Neuronal stem cell (in vitro differentiated cells): ENCODE results near the gene MAP3K4.

Source experiments
- DNase-seq: peaks from one replicate; pipeline ENCODE4 v3.0.0-alpha.2; 2013; ENCODE audit warnings: low spot score
- H2AFZ ChIP-seq: one replicate; pipeline ENCODE4 v1.6.1; 2013; ENCODE audit warnings: mild to moderate bottlenecking, low read length, inconsistent platforms
- H2AK5ac ChIP-seq: 2 replicates; pipeline ENCODE4 v1.6.1; 2013; ENCODE audit warnings: low read depth, mild to moderate bottlenecking, inconsistent platforms, low read length, moderate library complexity, mixed read lengths
- H2BK120ac ChIP-seq: 2 replicates; pipeline ENCODE4 v1.6.1; 2013; ENCODE audit warnings: low read depth, mild to moderate bottlenecking, inconsistent platforms, low read length, moderate library complexity, mixed read lengths
- H2BK12ac ChIP-seq: one replicate; pipeline ENCODE4 v1.6.1; 2013; ENCODE audit warnings: low read length, inconsistent platforms
- H2BK15ac ChIP-seq: 2 replicates; pipeline ENCODE4 v1.6.1; 2013; ENCODE audit warnings: mild to moderate bottlenecking, low read length, inconsistent platforms, mixed read lengths
- H2BK5ac ChIP-seq: one replicate; pipeline ENCODE4 v1.6.1; 2013; ENCODE audit warnings: inconsistent platforms, mild to moderate bottlenecking, low read length, moderate library complexity
- H3K14ac ChIP-seq: one replicate; pipeline ENCODE4 v1.6.1; 2013; ENCODE audit warnings: low read length, inconsistent platforms
- H3K18ac ChIP-seq: 2 replicates; pipeline ENCODE4 v1.6.1; 2013; ENCODE audit warnings: low read length, inconsistent platforms
- H3K23ac ChIP-seq: 2 replicates; pipeline ENCODE4 v1.6.1; 2013; ENCODE audit warnings: low read depth, mild to moderate bottlenecking, mixed read lengths, low read length, inconsistent platforms; ENCODE audit not compliant: poor library complexity
- H3K27ac ChIP-seq: replicated peaks from 3 replicates; pipeline ENCODE4 v1.5.1; 2013; ENCODE audit warnings: low read length, inconsistent platforms
- H3K27me3 ChIP-seq, 3 experiments: 2 replicates each; pipeline ENCODE4 v1.6.1; 2013; ENCODE audit warnings: low read length in 3 of 3, mild to moderate bottlenecking in 2 of 3, inconsistent platforms in 1 of 3, low read depth in 1 of 3, mixed read lengths in 1 of 3, moderate library complexity in 1 of 3; ENCODE audit not compliant: control insufficient read depth in 3 of 3, insufficient read depth in 3 of 3
- H3K36me3 ChIP-seq, 2 donors: replicated peaks in 1 of 2; 2 replicates each; pipeline ENCODE4 v1.6.1; 2013; ENCODE audit warnings: low read length in 2 of 2; ENCODE audit not compliant: control insufficient read depth in 2 of 2, insufficient read depth in 2 of 2
- H3K4ac ChIP-seq: 2 replicates; pipeline ENCODE4 v1.6.1; 2013; ENCODE audit warnings: inconsistent platforms, mild to moderate bottlenecking, low read length, moderate library complexity
- H3K4me1 ChIP-seq, 2 donors: 1 replicate in 1 of 2; 2 replicates in 1 of 2; pipeline ENCODE4 v1.6.1; 2013; ENCODE audit warnings: low read length in 2 of 2, low read depth in 1 of 2; ENCODE audit not compliant: control insufficient read depth in 2 of 2, insufficient read depth in 1 of 2
- H3K4me2 ChIP-seq: one replicate; pipeline ENCODE4 v1.6.1; 2013; ENCODE audit warnings: mild to moderate bottlenecking, low read length, inconsistent platforms; ENCODE audit not compliant: insufficient read depth, poor library complexity, severe bottlenecking
- H3K4me3 ChIP-seq, 2 donors: 2 replicates each; pipeline ENCODE4 v1.5.1; 2013; ENCODE audit warnings: low read length in 2 of 2, mild to moderate bottlenecking in 2 of 2, inconsistent platforms in 1 of 2, moderate library complexity in 1 of 2
- H3K79me1 ChIP-seq: one replicate; pipeline ENCODE4 v1.6.1; 2013; ENCODE audit warnings: low read depth, mild to moderate bottlenecking, inconsistent platforms, low read length, moderate library complexity
- H3K9ac ChIP-seq: one replicate; pipeline ENCODE4 v1.6.1; 2013; ENCODE audit warnings: mild to moderate bottlenecking, low read depth, low read length, inconsistent platforms; ENCODE audit not compliant: poor library complexity
- H3K9me3 ChIP-seq, 2 donors: replicated peaks in 1 of 2; 2 replicates each; pipeline versions ENCODE3 to v1.6.1; 2013; ENCODE audit warnings: low read length in 2 of 2, mild to moderate bottlenecking in 2 of 2, inconsistent platforms in 1 of 2, low read depth in 1 of 2, mixed read lengths in 1 of 2, moderate library complexity in 1 of 2; ENCODE audit not compliant: control insufficient read depth in 2 of 2, insufficient read depth in 1 of 2
- H4K8ac ChIP-seq: one replicate; pipeline ENCODE4 v1.6.1; 2013; ENCODE audit warnings: low read depth, mild to moderate bottlenecking, inconsistent platforms, low read length, moderate library complexity
- H4K91ac ChIP-seq: one replicate; pipeline ENCODE4 v1.6.1; 2013; ENCODE audit warnings: low read length, low read depth, mild to moderate bottlenecking, inconsistent platforms; ENCODE audit not compliant: poor library complexity
- WGBS, 2 donors: extraction: QIAGEN DNeasy Blood & Tissue Kit; methylation state at CpG; one replicate each; pipeline ENCODE4 v1.1.7; 2013; ENCODE audit warnings: missing lambda C conversion rate in 2 of 2, mixed read lengths in 1 of 2; ENCODE audit not compliant: insufficient read length in 2 of 2, insufficient replicate concordance in 1 of 2; ENCODE audit errors: extremely low coverage in 2 of 2; 5-methylcytosine and 5-hydroxymethylcytosine counted together

The MAP3K4 gene

DNA sequence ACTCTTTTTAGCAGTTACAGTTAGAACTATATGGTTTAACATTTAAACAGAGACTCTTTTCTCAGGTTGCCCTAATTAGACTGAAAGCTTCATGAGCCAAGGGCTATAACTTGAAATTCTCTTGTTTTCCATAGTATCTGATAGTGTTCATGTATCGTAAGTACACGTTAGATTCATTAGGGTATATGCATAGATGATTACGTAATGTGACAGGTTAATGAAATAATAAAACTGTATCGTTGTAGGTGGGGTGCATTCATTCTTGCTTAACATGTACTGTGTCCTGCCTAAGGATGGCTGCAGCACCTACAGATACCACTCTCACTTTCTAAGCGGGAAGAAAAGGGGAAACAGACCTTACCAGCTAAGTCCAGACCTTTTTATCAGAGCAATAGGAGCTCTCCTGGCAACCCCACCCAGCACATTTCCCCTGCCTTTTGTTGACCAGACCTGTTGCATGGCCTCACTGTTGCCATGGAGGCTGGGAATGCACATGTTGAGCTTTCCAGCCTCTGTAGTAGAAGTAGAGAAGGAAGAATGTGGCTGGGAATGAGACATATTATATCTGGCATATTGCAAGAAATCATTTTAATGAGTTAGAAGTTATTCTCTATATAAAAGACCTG is 83.0 kb downstream of the MAP3K4 start:
- no peak overlapping the region for H3K4me2 ChIP-seq
- no peak overlapping the region for H4K91ac ChIP-seq
- no peak overlapping the region for H3K4ac ChIP-seq
- no CpG with 5 or more reads among the region's 5 CpGs for WGBS, 2 donors
- no peak overlapping the region for H3K18ac ChIP-seq
- H2AFZ ChIP-seq = no peak overlapping the region
- H3K36me3 ChIP-seq = peaks cover 2 to 88% of the 10 kb centered on the region in 2 donors
- H3K4me1 ChIP-seq = peaks cover 0 to 5% of the 10 kb centered on the region in 2 donors
- H3K79me1 ChIP-seq = no peaks in the 10 kb centered on the region
- H3K27ac ChIP-seq = no peak overlapping the region
- no peak overlapping the region for H2BK5ac ChIP-seq
- no peak overlapping the region for H3K14ac ChIP-seq
- no peak overlapping the region for H2AK5ac ChIP-seq
- no peak overlapping the region for H2BK120ac ChIP-seq
- H3K27me3 ChIP-seq = no peaks in the 10 kb centered on the region
- no peak overlapping the region for H3K4me3 ChIP-seq
- H2BK15ac ChIP-seq = no peak overlapping the region
- no peak overlapping the region for H4K8ac ChIP-seq
- no peak overlapping the region for H3K23ac ChIP-seq
- H3K9ac ChIP-seq = no peak overlapping the region
- no peak overlapping the region for H2BK12ac ChIP-seq
- no peaks in the 10 kb centered on the region for H3K9me3 ChIP-seq
- peak; percentile 9 for DNase-seq

DNA sequence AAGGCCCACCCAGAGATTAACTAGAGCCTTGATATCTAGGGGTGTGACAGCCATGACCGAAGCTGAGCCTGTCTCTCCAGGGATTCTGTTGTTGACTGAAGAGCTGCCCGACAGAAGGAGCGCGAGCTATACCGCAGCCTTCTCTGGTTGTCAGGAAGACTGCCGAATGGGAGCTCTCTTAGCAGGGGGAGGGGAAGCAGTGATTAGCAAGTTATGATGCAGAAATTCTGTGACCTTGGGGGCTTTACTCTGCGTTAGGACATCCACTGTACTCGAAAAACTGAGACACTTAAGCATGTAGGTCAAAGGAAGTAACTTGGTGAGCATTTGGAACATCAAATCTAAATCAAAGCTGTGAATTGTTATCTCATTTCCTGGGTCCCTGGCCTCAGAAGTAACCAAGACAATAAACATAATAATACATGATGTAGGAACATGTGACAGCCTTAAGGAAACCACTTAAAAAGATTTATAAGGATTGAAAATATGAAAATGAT is 84.7 kb downstream of the MAP3K4 start:
- no peak overlapping the region for H3K4me3 ChIP-seq
- no peak overlapping the region for H4K91ac ChIP-seq
- H3K27me3 ChIP-seq = no peaks in the 10 kb centered on the region
- no peak overlapping the region for H2BK120ac ChIP-seq
- no peak overlapping the region for H3K14ac ChIP-seq
- H2BK12ac ChIP-seq = no peak overlapping the region
- H2BK15ac ChIP-seq = no peak overlapping the region
- H4K8ac ChIP-seq = no peak overlapping the region
- no peak overlapping the region for H3K4me2 ChIP-seq
- H3K79me1 ChIP-seq = no peaks in the 10 kb centered on the region
- no peak overlapping the region for H3K9ac ChIP-seq
- H3K23ac ChIP-seq = no peak overlapping the region
- no peak overlapping the region for H2AFZ ChIP-seq
- peaks cover 0 to 4% of the 10 kb centered on the region in 2 donors for H3K4me1 ChIP-seq
- H3K9me3 ChIP-seq = no peaks in the 10 kb centered on the region
- no peak overlapping the region for H3K4ac ChIP-seq
- DNase-seq = no peak
- H2AK5ac ChIP-seq = no peak overlapping the region
- H3K18ac ChIP-seq = no peak overlapping the region
- H2BK5ac ChIP-seq = no peak overlapping the region
- H3K27ac ChIP-seq = no peak overlapping the region
- WGBS, 2 donors = no CpG with 5 or more reads among the region's 8 CpGs
- H3K36me3 ChIP-seq = peaks cover 2 to 94% of the 10 kb centered on the region in 2 donors

DNA sequence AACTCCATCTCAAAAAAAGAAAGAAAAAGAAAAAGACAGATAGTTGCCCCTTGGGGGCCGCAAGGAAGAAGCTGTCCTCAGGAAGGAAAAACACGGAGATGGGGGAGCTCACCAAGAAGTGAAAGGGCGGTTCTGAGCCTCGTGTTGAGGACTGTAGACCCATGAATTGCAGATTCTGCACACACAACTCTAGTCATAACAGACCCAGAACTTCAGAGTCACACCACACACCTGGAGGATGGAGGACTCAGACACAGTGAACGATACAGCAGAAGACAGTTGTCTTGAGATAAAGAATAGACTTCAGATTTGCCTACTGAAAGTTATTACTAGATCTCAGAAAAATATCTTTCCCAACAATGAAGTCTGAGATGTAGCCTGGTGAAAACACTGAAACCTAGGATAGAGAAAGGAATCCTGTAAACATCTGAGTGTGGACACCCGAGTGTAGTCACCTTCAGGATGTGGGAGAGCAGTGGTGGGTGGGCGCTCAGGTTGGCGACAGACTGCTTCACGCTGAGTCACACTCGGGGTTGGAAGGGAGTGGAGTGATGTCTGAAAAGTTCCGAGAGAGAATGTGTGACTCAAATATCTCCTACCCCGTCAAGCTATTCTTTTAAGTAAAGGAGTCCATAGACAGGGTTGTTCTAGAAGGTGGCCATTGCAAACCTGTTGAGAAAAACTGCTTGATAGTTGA is 88.1 kb downstream of the MAP3K4 start:
- Histone ChIP-seq H3K4me2 (no peak overlapping the region), H3K9me3 (peaks cover 0 to 4% of the 10 kb centered on the region in 2 donors), H3K4ac (no peak overlapping the region), H3K18ac (no peak overlapping the region), H2BK120ac (no peak overlapping the region), H3K23ac (no peak overlapping the region), H2AFZ (no peak overlapping the region), H3K9ac (no peak overlapping the region), H2BK5ac (no peak overlapping the region), H3K4me3 (no peak overlapping the region), H3K27me3 (no peaks in the 10 kb centered on the region), H4K91ac (no peak overlapping the region), H3K27ac (no peak overlapping the region), H2BK12ac (no peak overlapping the region), H3K4me1 (no peaks in the 10 kb centered on the region), H3K79me1 (no peaks in the 10 kb centered on the region), H3K36me3 (peaks cover 20 to 95% of the 10 kb centered on the region in 2 donors), H2BK15ac (no peak overlapping the region), H4K8ac (no peak overlapping the region), H2AK5ac (no peak overlapping the region), H3K14ac (no peak overlapping the region)
- DNase-seq = no peak
- WGBS, 2 donors = no CpG with 5 or more reads among the region's 12 CpGs

DNA sequence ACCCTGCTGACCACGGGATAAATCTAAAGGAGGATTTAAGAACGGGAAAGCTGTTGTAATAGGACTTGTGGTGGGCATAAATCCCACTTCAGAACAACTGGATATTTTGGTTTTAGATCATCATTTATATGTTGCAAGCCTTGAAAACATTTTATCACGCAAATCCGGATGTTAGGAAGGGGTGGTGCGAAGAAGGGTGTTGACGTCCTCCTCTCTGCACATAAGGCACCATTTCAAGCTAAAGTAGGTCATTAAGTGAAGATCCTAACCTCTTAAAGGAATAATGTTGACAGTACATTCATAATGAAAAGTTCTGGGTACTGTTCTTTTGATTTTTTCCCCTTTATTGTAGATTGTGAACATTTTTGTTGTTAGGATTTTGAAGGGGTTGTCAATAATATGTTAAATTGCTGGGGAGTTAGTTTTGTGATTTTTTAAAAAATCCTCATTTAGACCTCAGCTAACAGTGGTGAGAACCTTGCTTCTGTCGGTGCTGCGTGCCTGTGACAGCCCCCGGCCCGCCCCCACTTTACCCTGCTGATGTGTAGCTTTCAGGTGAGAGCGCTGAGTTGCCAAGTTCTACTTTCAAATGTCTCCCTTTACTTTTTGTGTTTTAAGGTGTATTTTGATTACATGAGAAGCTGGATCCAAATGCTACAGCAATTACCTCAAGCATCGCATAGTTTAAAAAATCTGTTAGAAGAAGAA is 88.8 kb downstream of the MAP3K4 start:
- Histone ChIP-seq H3K9me3 (peaks cover 0 to 4% of the 10 kb centered on the region in 2 donors), H2AFZ (no peak overlapping the region), H3K36me3 (peaks cover 20 to 95% of the 10 kb centered on the region in 2 donors), H3K4me2 (no peak overlapping the region), H2BK15ac (no peak overlapping the region), H2BK120ac (no peak overlapping the region), H3K9ac (no peak overlapping the region), H3K4me3 (no peak overlapping the region), H3K14ac (no peak overlapping the region), H4K8ac (no peak overlapping the region), H3K18ac (no peak overlapping the region), H3K27ac (no peak overlapping the region), H3K27me3 (no peaks in the 10 kb centered on the region), H3K79me1 (no peaks in the 10 kb centered on the region), H3K23ac (no peak overlapping the region), H3K4me1 (no peaks in the 10 kb centered on the region), H2AK5ac (no peak overlapping the region), H4K91ac (no peak overlapping the region), H2BK12ac (no peak overlapping the region), H2BK5ac (no peak overlapping the region), H3K4ac (no peak overlapping the region)
- DNase-seq = no peak
- WGBS, 2 donors = no CpG with 5 or more reads among the region's 12 CpGs
